Tracheal epithelial cell (primary cell): Measurements from ENCODE around the gene HELLS. TPM values are rescaled to one million over a fixed set of nuclear protein-coding genes. Genes with fewer than 3 reads are reported as not detected.

Experiments used
- total RNA-seq: library from RNA; depleted of rRNA; stranded (reverse); fragments of >200 nt; gene quantifications from 2 replicates; pipeline ENCODE4 v1.2.1, GENCODE V29; 2014

The HELLS gene
- 6.6 and 8.0 TPM in 2 replicates for total RNA-seq

GRCh38 chr10:94545391-94546048, at the start of gene HELLS:
TSS of gene HELLS (plus strand) at chr10:94545788. CDS start at chr10:94545922, 134 bp downstream.

Other genes with a start within 250 kb of the HELLS start
- gene NOC3L, start 182.8 kb upstream of the HELLS start, total RNA-seq = 30.6 and 38.6 TPM in 2 replicates
- gene TBC1D12, start 143.2 kb upstream of the HELLS start, total RNA-seq = 11.6 and 12.6 TPM in 2 replicates
- gene CYP2C18, start 137.9 kb downstream of the HELLS start, total RNA-seq = 0.24 and 1.1 TPM in 2 replicates
- 0.21 TPM in 1 of 2 replicates, not detected in the other for gene CYP2C19, start 216.9 kb downstream of the HELLS start, total RNA-seq